Spleen (tissue), 7 donors: Measurements from ENCODE around the gene NFE2L2.

ENCODE experiments used
- CTCF ChIP-seq, 11 experiments: fragments of 200-600 bp in 7 of 11; fragments of 450-650 bp in 4 of 11; sonication (generic) in 4 of 11; IDR thresholded peaks in 8 of 11; conservative IDR thresholded peaks in 3 of 11; 1 replicate in 7 of 11; 2 replicates in 4 of 11; pipeline versions ENCODE4 v1.4.0 to v1.8.0; 2016 to 2021; ENCODE audit warnings: antibody characterized with exemption in 11 of 11, inconsistent platforms in 4 of 11, mild to moderate bottlenecking in 1 of 11
- POLR2A ChIP-seq, 3 donors: fragments of 450-650 bp; IDR thresholded peaks; one replicate each; pipeline ENCODE4 v1.5.1; 2017; ENCODE audit warnings: antibody characterized with exemption in 3 of 3, mild to moderate bottlenecking in 1 of 3
- POLR2AphosphoS5 ChIP-seq, 3 donors: sonication (generic); formaldehyde crosslinking; IDR thresholded peaks; one replicate each; pipeline ENCODE4 v1.5.1; 2017; ENCODE audit warnings: antibody characterized with exemption in 3 of 3
- donor health status: DM: no; HTN: no; CAD: no; lungs with moderate emphysema.
- donor health status: DM: no; HTN: no; CAD: no.
- donor health status: DM: no; HTN: no; CAD: no.

DNA sequence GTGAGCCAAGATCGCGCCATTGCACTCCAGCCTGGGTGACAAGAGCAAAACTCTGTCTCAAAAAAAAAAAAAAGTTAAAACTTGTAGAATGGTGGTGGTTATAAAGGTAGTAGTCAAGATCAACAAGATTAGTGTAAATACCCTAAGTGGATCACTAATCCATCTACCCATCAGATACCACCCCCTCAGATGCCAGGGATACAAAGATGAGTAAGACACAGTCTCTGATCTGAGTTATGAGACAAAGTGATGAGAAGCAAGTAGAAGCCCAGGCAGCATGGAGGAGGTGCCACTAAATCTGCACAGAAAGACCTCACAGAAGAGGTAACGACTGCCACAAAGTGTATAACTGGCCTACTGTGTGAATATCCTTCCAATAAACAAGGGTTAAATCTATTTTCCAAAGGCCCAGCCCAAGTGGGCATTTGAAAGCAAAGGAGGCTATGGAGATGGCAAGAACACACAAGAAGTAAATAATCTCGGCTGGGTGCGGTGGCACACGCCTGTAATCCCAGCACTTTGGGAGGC lies 20.2 kb downstream of the NFE2L2 start:
- no peak for TF ChIP-seq CTCF (IDR thresholded peaks at IDR 0.05 in 8 of 11, conservative IDR thresholded peaks at IDR 0.05 in 3 of 11)
- TF ChIP-seq POLR2A (IDR thresholded peaks at IDR 0.05): no peak
- TF ChIP-seq POLR2AphosphoS5 (IDR thresholded peaks at IDR 0.05): no peak
